ENCODE data around the gene PGBD1. TPM values are rescaled to one million over a fixed set of nuclear protein-coding genes. Genes with fewer than 3 reads are reported as not detected.

The PGBD1 gene
- polyA plus RNA-seq (2012; ENCODE audit: low read depth, missing spikeins), result 1.1 TPM

- TF ChIP-seq TAF1 (IDR thresholded peaks at IDR 0.05; ENCODE audit: low read depth, low read length), result no peak
- TF ChIP-seq POLR2A (IDR thresholded peaks at IDR 0.05; ENCODE audit: low read depth, low read length), result 0 out of 2 replicates have a peak, but pooled peaks have one; percentile 39
- FAIRE-seq (peak; percentile 9), DNase-seq (ENCODE audit: insufficient read length, low spot score) (peak; percentile 46)
Observed at GRCh38 chr6:28281288-28282064, at the start of gene PGBD1. Gene PGBD1 (plus strand): TSS chr6:28281572. CDS start chr6:28283814, 2,242 bp downstream.

GRCh38 chr6:28232785-28233184 is 48.6 kb upstream of the PGBD1 start:
- FAIRE-seq, result no peak
- TF ChIP-seq PAX5 (IDR thresholded peaks at IDR 0.05; ENCODE audit: insufficient read depth, low read length, severe bottlenecking), result no peak
- no peak for TF ChIP-seq POLR2AphosphoS5 (IDR thresholded peaks at IDR 0.05; ENCODE audit: low read depth, low read length)
- TF ChIP-seq POU2F2 (IDR thresholded peaks at IDR 0.05; ENCODE audit: low read depth, low read length), result no peak
- TF ChIP-seq TAF1 (IDR thresholded peaks at IDR 0.05; ENCODE audit: low read depth, low read length), result no peak
- TF ChIP-seq POLR2A (IDR thresholded peaks at IDR 0.05; ENCODE audit: low read depth, low read length), result no peak
- TF ChIP-seq SPI1 (IDR thresholded peaks at IDR 0.05; ENCODE audit: low read depth, low read length), result no peak
- DNase-seq (ENCODE audit: insufficient read length, low spot score), result no peak

- no peak for TF ChIP-seq PAX5 (IDR thresholded peaks at IDR 0.05; ENCODE audit: insufficient read depth, low read length, severe bottlenecking)
- TF ChIP-seq POLR2A (IDR thresholded peaks at IDR 0.05; ENCODE audit: low read depth, low read length), result no peak; the same call in 1 of the 2 replicates
- TF ChIP-seq POU2F2 (IDR thresholded peaks at IDR 0.05; ENCODE audit: low read depth, low read length), result no peak
- TF ChIP-seq TAF1 (IDR thresholded peaks at IDR 0.05; ENCODE audit: low read depth, low read length), result no peak
- no peak for TF ChIP-seq POLR2AphosphoS5 (IDR thresholded peaks at IDR 0.05; ENCODE audit: low read depth, low read length)
- 0 out of 2 replicates have a peak, but pooled peaks have one; percentile 27 for TF ChIP-seq SPI1 (IDR thresholded peaks at IDR 0.05; ENCODE audit: low read depth, low read length)
- DNase-seq (ENCODE audit: insufficient read length, low spot score), result no peak
- FAIRE-seq, result no peak
Observed at GRCh38 chr6:28235912-28236452, 45.4 kb upstream of the PGBD1 start.

- TF ChIP-seq POLR2AphosphoS5 (IDR thresholded peaks at IDR 0.05; ENCODE audit: low read depth, low read length) (no peak), PAX5 (IDR thresholded peaks at IDR 0.05; ENCODE audit: insufficient read depth, low read length, severe bottlenecking) (no peak), SPI1 (IDR thresholded peaks at IDR 0.05; ENCODE audit: low read depth, low read length) (no peak), TAF1 (IDR thresholded peaks at IDR 0.05; ENCODE audit: low read depth, low read length) (no peak), POU2F2 (IDR thresholded peaks at IDR 0.05; ENCODE audit: low read depth, low read length) (no peak), POLR2A (IDR thresholded peaks at IDR 0.05; ENCODE audit: low read depth, low read length) (no peak)
- FAIRE-seq (no peak), DNase-seq (ENCODE audit: insufficient read length, low spot score) (no peak)
Observed at GRCh38 chr6:28239636-28240035, 41.7 kb upstream of the PGBD1 start.

GRCh38 chr6:28240471-28240870 is 40.9 kb upstream of the PGBD1 start:
- FAIRE-seq, result no peak
- TF ChIP-seq SPI1 (IDR thresholded peaks at IDR 0.05; ENCODE audit: low read depth, low read length) (no peak), TAF1 (IDR thresholded peaks at IDR 0.05; ENCODE audit: low read depth, low read length) (no peak), POLR2AphosphoS5 (IDR thresholded peaks at IDR 0.05; ENCODE audit: low read depth, low read length) (no peak), POU2F2 (IDR thresholded peaks at IDR 0.05; ENCODE audit: low read depth, low read length) (no peak)
- DNase-seq (ENCODE audit: insufficient read length, low spot score), result no peak

GRCh38 chr6:28243946-28244345 is 37.4 kb upstream of the PGBD1 start:
- FAIRE-seq (no peak), DNase-seq (ENCODE audit: insufficient read length, low spot score) (no peak)
- TF ChIP-seq POLR2A (IDR thresholded peaks at IDR 0.05; ENCODE audit: low read depth, low read length), result no peak
- no peak for TF ChIP-seq TAF1 (IDR thresholded peaks at IDR 0.05; ENCODE audit: low read depth, low read length)
- TF ChIP-seq POLR2AphosphoS5 (IDR thresholded peaks at IDR 0.05; ENCODE audit: low read depth, low read length), result no peak
- no peak for TF ChIP-seq POU2F2 (IDR thresholded peaks at IDR 0.05; ENCODE audit: low read depth, low read length)
- TF ChIP-seq SPI1 (IDR thresholded peaks at IDR 0.05; ENCODE audit: low read depth, low read length), result no peak
- TF ChIP-seq PAX5 (IDR thresholded peaks at IDR 0.05; ENCODE audit: insufficient read depth, low read length, severe bottlenecking), result no peak

GRCh38 chr6:28245206-28245941 is 36.0 kb upstream of the PGBD1 start:
- TF ChIP-seq SPI1 (IDR thresholded peaks at IDR 0.05; ENCODE audit: low read depth, low read length) (no peak), PAX5 (IDR thresholded peaks at IDR 0.05; ENCODE audit: insufficient read depth, low read length, severe bottlenecking) (no peak), TAF1 (IDR thresholded peaks at IDR 0.05; ENCODE audit: low read depth, low read length) (no peak), POU2F2 (IDR thresholded peaks at IDR 0.05; ENCODE audit: low read depth, low read length) (no peak), POLR2AphosphoS5 (IDR thresholded peaks at IDR 0.05; ENCODE audit: low read depth, low read length) (no peak), POLR2A (IDR thresholded peaks at IDR 0.05; ENCODE audit: low read depth, low read length) (no peak)
- no peak for FAIRE-seq
- no peak for DNase-seq (ENCODE audit: insufficient read length, low spot score)

- no peak for FAIRE-seq
- TF ChIP-seq TAF1 (IDR thresholded peaks at IDR 0.05; ENCODE audit: low read depth, low read length) (no peak), POLR2A (IDR thresholded peaks at IDR 0.05; ENCODE audit: low read depth, low read length) (no peak), POLR2AphosphoS5 (IDR thresholded peaks at IDR 0.05; ENCODE audit: low read depth, low read length) (no peak), POU2F2 (IDR thresholded peaks at IDR 0.05; ENCODE audit: low read depth, low read length) (no peak), SPI1 (IDR thresholded peaks at IDR 0.05; ENCODE audit: low read depth, low read length) (no peak), PAX5 (IDR thresholded peaks at IDR 0.05; ENCODE audit: insufficient read depth, low read length, severe bottlenecking) (no peak)
- DNase-seq (ENCODE audit: insufficient read length, low spot score), result no peak
Observed at GRCh38 chr6:28248916-28249315, 32.5 kb upstream of the PGBD1 start.

GRCh38 chr6:28250747-28251146 is 30.6 kb upstream of the PGBD1 start:
- TF ChIP-seq POU2F2 (IDR thresholded peaks at IDR 0.05; ENCODE audit: low read depth, low read length) (no peak), POLR2AphosphoS5 (IDR thresholded peaks at IDR 0.05; ENCODE audit: low read depth, low read length) (no peak), PAX5 (IDR thresholded peaks at IDR 0.05; ENCODE audit: insufficient read depth, low read length, severe bottlenecking) (no peak), SPI1 (IDR thresholded peaks at IDR 0.05; ENCODE audit: low read depth, low read length) (no peak), TAF1 (IDR thresholded peaks at IDR 0.05; ENCODE audit: low read depth, low read length) (no peak), POLR2A (IDR thresholded peaks at IDR 0.05; ENCODE audit: low read depth, low read length) (no peak)
- FAIRE-seq (no peak), DNase-seq (ENCODE audit: insufficient read length, low spot score) (no peak)

Measured in GM12891 (cell line).